HepG2 (cell line): ENCODE results near the gene MPC1. TPM values are rescaled to one million over a fixed set of nuclear protein-coding genes. Genes with fewer than 3 reads are reported as not detected.

Experiments used
- ATF7 ChIP-seq, 2 experiments: fragments of 450-650 bp in 1 of 2; sonication (generic) in 1 of 2; formaldehyde crosslinking in 1 of 2; IDR thresholded peaks; 2 replicates each; pipeline versions ENCODE4 v1.4.0 to v1.6.1; 2016 to 2020; ENCODE audit warnings: antibody characterized with exemption in 1 of 2, mild to moderate bottlenecking in 1 of 2, missing genetic modification reagents in 1 of 2
- DNMT3B ChIP-seq: conservative IDR thresholded peaks from 2 replicates; pipeline ENCODE4 v1.6.1; 2016; ENCODE audit warnings: missing biosample characterization, control low read depth
- FOXK1 ChIP-seq: sonication (generic); formaldehyde crosslinking; IDR thresholded peaks from 2 replicates; pipeline ENCODE4 v1.4.0; 2020; ENCODE audit warnings: low read depth, missing genetic modification reagents, borderline replicate concordance
- KMT2B ChIP-seq: IDR thresholded peaks from 2 replicates; pipeline ENCODE4 v1.6.1; 2016; ENCODE audit warnings: missing genetic modification reagents, missing compliant biosample characterization
- MBD4 ChIP-seq: IDR thresholded peaks from 2 replicates; pipeline ENCODE4 v1.6.1; 2012; ENCODE audit warnings: low read length, inconsistent platforms, borderline replicate concordance
- NAIF1 ChIP-seq: sonication (generic); formaldehyde crosslinking; IDR thresholded peaks from 2 replicates; pipeline ENCODE4 v1.5.0; 2020; ENCODE audit warnings: mild to moderate bottlenecking, missing genetic modification reagents, borderline replicate concordance
- NFYC ChIP-seq: IDR thresholded peaks from 2 replicates; pipeline ENCODE4 v1.6.1; 2016; ENCODE audit warnings: missing genetic modification reagents, missing compliant biosample characterization
- RCOR2 ChIP-seq: IDR thresholded peaks from 2 replicates; pipeline ENCODE4 v1.6.1; 2016; ENCODE audit warnings: missing biosample characterization, missing genetic modification reagents
- SIN3A ChIP-seq: IDR thresholded peaks from 2 replicates; pipeline ENCODE4 v1.6.1; 2011; ENCODE audit warnings: low read depth, mild to moderate bottlenecking, control low read depth, low read length, borderline replicate concordance
- TBX3 ChIP-seq: fragments of 450-650 bp; IDR thresholded peaks from 2 replicates; pipeline ENCODE4 v1.6.1; 2017; ENCODE audit warnings: antibody characterized with exemption, mild to moderate bottlenecking, inconsistent platforms, borderline replicate concordance
- THAP11 ChIP-seq: IDR thresholded peaks from 2 replicates; pipeline ENCODE4 v1.6.1; 2016; ENCODE audit warnings: missing biosample characterization, missing genetic modification reagents
- ZFY ChIP-seq: sonication (generic); formaldehyde crosslinking; IDR thresholded peaks from 2 replicates; pipeline ENCODE4 v1.4.0; 2020; ENCODE audit warnings: missing genetic modification reagents
- ZKSCAN8 ChIP-seq: IDR thresholded peaks from 2 replicates; pipeline ENCODE4 v1.6.1; 2016; ENCODE audit warnings: borderline replicate concordance, missing genetic modification reagents, missing compliant biosample characterization
- ZNF24 ChIP-seq: fragments of 450-650 bp; IDR thresholded peaks from 2 replicates; pipeline ENCODE4 v1.6.1; 2017; ENCODE audit warnings: antibody characterized with exemption, mild to moderate bottlenecking
- ZNF557 ChIP-seq: sonication (generic); formaldehyde crosslinking; IDR thresholded peaks from 2 replicates; pipeline ENCODE4 v1.4.0; 2020; ENCODE audit warnings: missing genetic modification reagents
- ZNF790 ChIP-seq: sonication (generic); formaldehyde crosslinking; IDR thresholded peaks from 2 replicates; pipeline ENCODE4 v1.8.0; 2022; ENCODE audit warnings: missing genetic modification reagents, mild to moderate bottlenecking, borderline replicate concordance
- polyA plus RNA-seq, 8 experiments: library from polyadenylated mRNA; depleted of rRNA in 3 of 8; stranded (reverse) in 7 of 8; unstranded in 1 of 8; fragments of >200 nt; fragmentation: Illumina TruSeq in 4 of 8; extraction: Trizol in 4 of 8; gene quantifications; 2 replicates each; pipeline versions ENCODE4 v1.2.1 to v1.2.3, GENCODE V29; 2011 to 2016; ENCODE audit warnings: low read depth in 4 of 8, missing spikeins in 1 of 8, mixed read lengths in 1 of 8; ENCODE audit not compliant: insufficient read depth in 1 of 8
- total RNA-seq, 5 experiments: library from RNA; depleted of rRNA; stranded (reverse); fragments of >200 nt; fragmentation: Illumina TruSeq; extraction: Trizol; gene quantifications; 2 replicates each; pipeline ENCODE4 v1.2.3, GENCODE V29; 2016; ENCODE audit warnings: low read depth in 1 of 5
- TF ChIP-seq, protein P1 (sequence below): IDR thresholded peaks from 2 replicates; pipeline ENCODE4 v1.6.1; 2016
- TF ChIP-seq, protein P2 (sequence below): IDR thresholded peaks from 2 replicates; pipeline ENCODE4 v1.6.1; 2016; ENCODE audit warnings: control low read depth
- TF ChIP-seq, protein P3 (sequence below): sonication (generic); formaldehyde crosslinking; IDR thresholded peaks from 2 replicates; pipeline ENCODE4 v1.5.0; 2020; ENCODE audit warnings: missing genetic modification reagents
- TF ChIP-seq, protein P4 (sequence below): sonication (generic); formaldehyde crosslinking; IDR thresholded peaks from 2 replicates; pipeline ENCODE4 v1.8.1; 2023; ENCODE audit warnings: missing genetic modification reagents, mild to moderate bottlenecking, borderline replicate concordance
- TF ChIP-seq, protein P5 (sequence below): sonication (generic); formaldehyde crosslinking; IDR thresholded peaks from 2 replicates; pipeline ENCODE4 v1.8.1; 2023; ENCODE audit warnings: mild to moderate bottlenecking, moderate library complexity, missing genetic modification reagents
- TF ChIP-seq, protein P6 (sequence below): sonication (generic); formaldehyde crosslinking; IDR thresholded peaks from 2 replicates; pipeline ENCODE4 v1.4.0; 2020; ENCODE audit warnings: missing genetic modification reagents

The MPC1 gene
- total and polyA plus RNA-seq, 2 of the 13 experiments (the other 11 are each of a cell fraction or from before 2014, with no cell fraction given) = 189 to 214 TPM

DNA sequence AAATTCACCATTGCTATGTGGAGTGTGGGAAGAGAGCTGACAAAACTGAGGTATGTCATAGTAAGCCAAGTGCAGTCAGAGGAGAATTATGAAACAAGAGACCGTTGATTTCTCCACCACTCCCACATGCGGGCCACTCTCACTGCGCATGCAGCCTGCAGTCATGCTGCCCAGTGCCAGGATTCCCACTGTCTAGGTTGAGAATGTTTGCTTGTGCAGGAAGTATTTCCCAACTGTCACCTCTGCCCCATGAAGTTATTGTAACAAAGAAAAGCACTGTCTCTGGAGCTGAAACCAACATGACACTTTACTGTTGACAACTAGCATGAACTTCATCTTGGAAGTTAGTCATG, 21.7 kb downstream of the MPC1 start (continued):
- TF ChIP-seq, protein P1, sequence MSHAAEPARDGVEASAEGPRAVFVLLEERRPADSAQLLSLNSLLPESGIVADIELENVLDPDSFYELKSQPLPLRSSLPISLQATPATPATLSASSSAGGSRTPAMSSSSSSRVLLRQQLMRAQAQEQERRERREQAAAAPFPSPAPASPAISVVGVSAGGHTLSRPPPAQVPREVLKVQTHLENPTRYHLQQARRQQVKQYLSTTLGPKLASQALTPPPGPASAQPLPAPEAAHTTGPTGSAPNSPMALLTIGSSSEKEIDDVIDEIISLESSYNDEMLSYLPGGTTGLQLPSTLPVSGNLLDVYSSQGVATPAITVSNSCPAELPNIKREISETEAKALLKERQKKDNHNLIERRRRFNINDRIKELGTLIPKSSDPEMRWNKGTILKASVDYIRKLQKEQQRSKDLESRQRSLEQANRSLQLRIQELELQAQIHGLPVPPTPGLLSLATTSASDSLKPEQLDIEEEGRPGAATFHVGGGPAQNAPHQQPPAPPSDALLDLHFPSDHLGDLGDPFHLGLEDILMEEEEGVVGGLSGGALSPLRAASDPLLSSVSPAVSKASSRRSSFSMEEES (CRISPR knock-in tag) = peak; percentile 95
- TF ChIP-seq SIN3A (peak; percentile 85; the same call in 1 of the 2 replicates), NAIF1 (CRISPR knock-in tag) (peak; percentile 87), ZFY (peak; percentile 48), ZNF790 (CRISPR knock-in tag) (peak; percentile 72; the same call in 1 of the 2 replicates), ZNF557 (CRISPR knock-in tag) (peak; percentile 97), ZKSCAN8 (CRISPR knock-in tag) (peak; percentile 97), MBD4 (peak; percentile 81; the same call in 1 of the 2 replicates), ZNF24 (0 out of 2 replicates have a peak, but pooled peaks have one; percentile 38), RCOR2 (CRISPR knock-in tag) (peak; percentile 81; the same call in 1 of the 2 replicates), DNMT3B (CRISPR knock-in tag) (peak; percentile 94), NFYC (CRISPR knock-in tag) (0 out of 2 replicates have a peak, but pooled peaks have one; percentile 56), ATF7 (IDR thresholded peaks at IDR 0.05) (peak; percentile 11; the same call in 1 of the 2 replicates), ATF7 (CRISPR knock-in tag; IDR thresholded peaks at IDR 0.05) (peak; percentile 77), THAP11 (peak; percentile 88), FOXK1 (CRISPR knock-in tag) (peak; percentile 96), KMT2B (peak; percentile 83), TBX3 (peak; percentile 93)
- TF ChIP-seq, protein P2, sequence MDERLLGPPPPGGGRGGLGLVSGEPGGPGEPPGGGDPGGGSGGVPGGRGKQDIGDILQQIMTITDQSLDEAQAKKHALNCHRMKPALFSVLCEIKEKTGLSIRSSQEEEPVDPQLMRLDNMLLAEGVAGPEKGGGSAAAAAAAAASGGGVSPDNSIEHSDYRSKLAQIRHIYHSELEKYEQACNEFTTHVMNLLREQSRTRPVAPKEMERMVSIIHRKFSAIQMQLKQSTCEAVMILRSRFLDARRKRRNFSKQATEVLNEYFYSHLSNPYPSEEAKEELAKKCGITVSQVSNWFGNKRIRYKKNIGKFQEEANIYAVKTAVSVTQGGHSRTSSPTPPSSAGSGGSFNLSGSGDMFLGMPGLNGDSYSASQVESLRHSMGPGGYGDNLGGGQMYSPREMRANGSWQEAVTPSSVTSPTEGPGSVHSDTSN = peak; percentile 54; the same call in 1 of the 2 replicates
- TF ChIP-seq, protein P3, sequence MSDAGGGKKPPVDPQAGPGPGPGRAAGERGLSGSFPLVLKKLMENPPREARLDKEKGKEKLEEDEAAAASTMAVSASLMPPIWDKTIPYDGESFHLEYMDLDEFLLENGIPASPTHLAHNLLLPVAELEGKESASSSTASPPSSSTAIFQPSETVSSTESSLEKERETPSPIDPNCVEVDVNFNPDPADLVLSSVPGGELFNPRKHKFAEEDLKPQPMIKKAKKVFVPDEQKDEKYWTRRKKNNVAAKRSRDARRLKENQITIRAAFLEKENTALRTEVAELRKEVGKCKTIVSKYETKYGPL = peak; percentile 92
- TF ChIP-seq, protein P4, sequence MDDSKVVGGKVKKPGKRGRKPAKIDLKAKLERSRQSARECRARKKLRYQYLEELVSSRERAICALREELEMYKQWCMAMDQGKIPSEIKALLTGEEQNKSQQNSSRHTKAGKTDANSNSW (CRISPR knock-in tag) = 0 out of 2 replicates have a peak, but pooled peaks have one; percentile 52
- TF ChIP-seq, protein P5, sequence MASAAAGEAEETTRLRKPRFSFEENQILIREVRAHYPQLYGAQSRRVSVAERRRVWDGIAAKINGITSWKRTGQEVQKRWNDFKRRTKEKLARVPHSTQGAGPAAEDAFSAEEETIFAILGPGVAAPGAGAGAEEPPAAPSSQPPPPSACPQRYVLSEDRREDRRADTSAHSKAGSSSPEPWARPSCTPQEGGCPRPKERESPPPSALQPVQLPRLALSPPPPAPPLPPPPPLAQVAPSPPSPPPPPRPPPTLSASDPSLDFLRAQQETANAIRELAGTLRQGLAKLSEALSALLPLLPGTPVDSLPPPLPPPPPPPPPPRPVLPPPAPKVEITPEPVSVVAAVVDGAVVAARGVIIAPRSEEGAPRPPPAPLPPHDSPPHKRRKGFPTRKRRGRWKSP (CRISPR knock-in tag) = peak; percentile 90; the same call in 1 of the 2 replicates
- TF ChIP-seq, protein P6, sequence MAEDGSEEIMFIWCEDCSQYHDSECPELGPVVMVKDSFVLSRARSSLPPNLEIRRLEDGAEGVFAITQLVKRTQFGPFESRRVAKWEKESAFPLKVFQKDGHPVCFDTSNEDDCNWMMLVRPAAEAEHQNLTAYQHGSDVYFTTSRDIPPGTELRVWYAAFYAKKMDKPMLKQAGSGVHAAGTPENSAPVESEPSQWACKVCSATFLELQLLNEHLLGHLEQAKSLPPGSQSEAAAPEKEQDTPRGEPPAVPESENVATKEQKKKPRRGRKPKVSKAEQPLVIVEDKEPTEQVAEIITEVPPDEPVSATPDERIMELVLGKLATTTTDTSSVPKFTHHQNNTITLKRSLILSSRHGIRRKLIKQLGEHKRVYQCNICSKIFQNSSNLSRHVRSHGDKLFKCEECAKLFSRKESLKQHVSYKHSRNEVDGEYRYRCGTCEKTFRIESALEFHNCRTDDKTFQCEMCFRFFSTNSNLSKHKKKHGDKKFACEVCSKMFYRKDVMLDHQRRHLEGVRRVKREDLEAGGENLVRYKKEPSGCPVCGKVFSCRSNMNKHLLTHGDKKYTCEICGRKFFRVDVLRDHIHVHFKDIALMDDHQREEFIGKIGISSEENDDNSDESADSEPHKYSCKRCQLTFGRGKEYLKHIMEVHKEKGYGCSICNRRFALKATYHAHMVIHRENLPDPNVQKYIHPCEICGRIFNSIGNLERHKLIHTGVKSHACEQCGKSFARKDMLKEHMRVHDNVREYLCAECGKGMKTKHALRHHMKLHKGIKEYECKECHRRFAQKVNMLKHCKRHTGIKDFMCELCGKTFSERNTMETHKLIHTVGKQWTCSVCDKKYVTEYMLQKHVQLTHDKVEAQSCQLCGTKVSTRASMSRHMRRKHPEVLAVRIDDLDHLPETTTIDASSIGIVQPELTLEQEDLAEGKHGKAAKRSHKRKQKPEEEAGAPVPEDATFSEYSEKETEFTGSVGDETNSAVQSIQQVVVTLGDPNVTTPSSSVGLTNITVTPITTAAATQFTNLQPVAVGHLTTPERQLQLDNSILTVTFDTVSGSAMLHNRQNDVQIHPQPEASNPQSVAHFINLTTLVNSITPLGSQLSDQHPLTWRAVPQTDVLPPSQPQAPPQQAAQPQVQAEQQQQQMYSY (CRISPR knock-in tag) = peak; percentile 72; the same call in 1 of the 2 replicates
